Parathyroid adenoma (tissue), 2 donors: ENCODE results near the gene ANKRD42.

Experiments used
- H2AFZ ChIP-seq: fragments of 300-600 bp; sonication (generic); one replicate; pipeline ENCODE4 v1.7.0; 2017; ENCODE audit warnings: antibody characterized with exemption, mild to moderate bottlenecking
- H3K27ac ChIP-seq: fragments of 300-600 bp; sonication (generic); one replicate; pipeline ENCODE4 v1.7.0; 2017
- H3K27me3 ChIP-seq: fragments of 300-600 bp; sonication (generic); one replicate; pipeline ENCODE4 v1.7.0; 2017; ENCODE audit warnings: low read length; ENCODE audit not compliant: control insufficient read depth, insufficient read depth
- H3K36me3 ChIP-seq: fragments of 300-600 bp; sonication (generic); one replicate; pipeline ENCODE4 v1.7.0; 2017; ENCODE audit warnings: low read length; ENCODE audit not compliant: control insufficient read depth, insufficient read depth
- H3K4me1 ChIP-seq: fragments of 300-600 bp; sonication (generic); one replicate; pipeline ENCODE4 v1.7.0; 2017; ENCODE audit warnings: control low read depth
- H3K4me2 ChIP-seq: fragments of 300-600 bp; sonication (generic); one replicate; pipeline ENCODE4 v1.7.0; 2017; ENCODE audit warnings: low read length
- H3K4me3 ChIP-seq: fragments of 300-600 bp; sonication (generic); one replicate; pipeline ENCODE4 v1.7.0; 2017; ENCODE audit warnings: low read depth, low read length
- H3K79me2 ChIP-seq: fragments of 300-600 bp; sonication (generic); one replicate; pipeline ENCODE4 v1.7.0; 2017; ENCODE audit warnings: control low read depth
- H3K9ac ChIP-seq: fragments of 300-600 bp; sonication (generic); one replicate; pipeline ENCODE4 v1.7.0; 2017; ENCODE audit warnings: mild to moderate bottlenecking
- H3K9me3 ChIP-seq: fragments of 300-600 bp; sonication (generic); one replicate; pipeline ENCODE4 v1.7.0; 2017; ENCODE audit warnings: low read length; ENCODE audit not compliant: control insufficient read depth
- CTCF ChIP-seq: fragments of 300-600 bp; sonication (generic); IDR thresholded peaks from one replicate; pipeline ENCODE4 v1.7.0; 2017; ENCODE audit warnings: antibody characterized with exemption, mild to moderate bottlenecking
- donor health status: primary hyperparathyroidism.

Gene ANKRD42

GRCh38 chr11:83157594-83158356 is 35.7 kb upstream of the ANKRD42 start:
- TF ChIP-seq CTCF = no peak
- Histone ChIP-seq H3K27me3 (no peaks in the 10 kb centered on the region), H3K36me3 (no peaks in the 10 kb centered on the region), H3K79me2 (peaks cover 15% of the 10 kb centered on the region), H3K9me3 (no peaks in the 10 kb centered on the region), H2AFZ (peak overlapping the region; percentile 83), H3K4me1 (peaks cover 6% of the 10 kb centered on the region), H3K4me3 (peak overlapping the region; percentile 96), H3K4me2 (peak overlapping the region; percentile 77), H3K9ac (peak overlapping the region; percentile 98), H3K27ac (peak overlapping the region; percentile 98)

GRCh38 chr11:83158357-83158786 is 35.1 kb upstream of the ANKRD42 start:
- peaks cover 17% of the 10 kb centered on the region for H3K79me2 ChIP-seq
- no peaks in the 10 kb centered on the region for H3K9me3 ChIP-seq
- H3K9ac ChIP-seq = no peak overlapping the region
- peak overlapping the region; percentile 98 for H3K27ac ChIP-seq
- peak overlapping the region; percentile 77 for H3K4me2 ChIP-seq
- peaks cover 6% of the 10 kb centered on the region for H3K4me1 ChIP-seq
- no peak overlapping the region for H2AFZ ChIP-seq
- H3K27me3 ChIP-seq = no peaks in the 10 kb centered on the region
- peak overlapping the region; percentile 96 for H3K4me3 ChIP-seq
- no peak for TF ChIP-seq CTCF
- no peaks in the 10 kb centered on the region for H3K36me3 ChIP-seq

- H3K4me2 ChIP-seq = peak overlapping the region; percentile 77
- no peaks in the 10 kb centered on the region for H3K9me3 ChIP-seq
- no peaks in the 10 kb centered on the region for H3K36me3 ChIP-seq
- TF ChIP-seq CTCF = no peak
- peak overlapping the region; percentile 98 for H3K27ac ChIP-seq
- no peak overlapping the region for H3K9ac ChIP-seq
- no peak overlapping the region for H2AFZ ChIP-seq
- H3K79me2 ChIP-seq = peaks cover 17% of the 10 kb centered on the region
- peaks cover 6% of the 10 kb centered on the region for H3K4me1 ChIP-seq
- H3K27me3 ChIP-seq = no peaks in the 10 kb centered on the region
- peak overlapping the region; percentile 96 for H3K4me3 ChIP-seq
These were observed 34.3 kb upstream of the ANKRD42 start for GRCh38 chr11:83158965-83159901.

DNA sequence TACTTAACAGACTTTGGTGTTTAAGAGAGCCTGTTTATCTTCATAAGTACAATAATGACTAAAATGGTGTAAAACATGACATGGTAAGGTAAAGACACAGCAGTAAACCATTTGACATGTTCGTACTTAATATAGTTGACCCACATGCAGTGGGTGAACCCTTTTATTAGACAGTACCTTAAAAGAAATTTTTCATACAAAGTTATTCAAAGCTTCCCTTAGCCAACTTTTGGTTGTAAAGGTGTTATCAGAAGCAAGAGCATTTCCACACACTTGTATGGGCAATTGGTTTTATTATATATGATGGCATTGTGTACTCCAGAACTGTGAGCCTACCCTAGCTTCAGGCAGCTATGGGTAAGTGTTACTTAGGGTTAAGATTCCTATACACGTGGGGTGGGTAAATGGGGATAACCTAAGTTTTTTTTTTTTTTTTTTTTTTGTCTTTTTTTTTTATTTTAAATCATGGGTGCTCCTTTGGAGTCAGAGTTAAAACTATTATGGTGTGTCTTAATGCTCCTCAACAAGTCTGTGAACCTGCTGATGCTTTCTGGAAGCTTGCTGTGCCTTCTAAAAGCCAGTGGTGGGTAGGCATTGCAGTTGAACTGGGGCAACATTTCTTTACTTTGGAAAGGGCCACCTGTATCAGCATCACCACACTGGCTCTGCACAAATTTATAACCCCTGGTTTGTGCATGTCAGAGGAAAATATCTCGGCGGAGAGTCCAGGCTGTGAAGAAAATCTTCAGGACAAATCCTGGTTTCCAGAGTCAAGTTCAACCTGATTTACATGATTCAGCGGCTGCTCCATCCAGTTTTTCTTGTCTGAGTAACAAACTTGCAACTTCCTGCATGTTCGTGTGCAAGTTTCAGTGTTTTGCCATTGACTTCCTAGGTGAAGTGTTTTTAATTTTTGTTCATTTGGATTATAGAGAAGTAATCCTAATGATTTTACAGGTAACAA is 33.3 kb upstream of the ANKRD42 start:
- peaks cover 6% of the 10 kb centered on the region for H3K4me1 ChIP-seq
- peak overlapping the region; percentile 77 for H3K4me2 ChIP-seq
- H3K27me3 ChIP-seq = no peaks in the 10 kb centered on the region
- no peaks in the 10 kb centered on the region for H3K36me3 ChIP-seq
- TF ChIP-seq CTCF = no peak
- peaks cover 17% of the 10 kb centered on the region for H3K79me2 ChIP-seq
- H3K27ac ChIP-seq = no peak overlapping the region
- H3K9me3 ChIP-seq = no peaks in the 10 kb centered on the region
- H3K9ac ChIP-seq = no peak overlapping the region
- no peak overlapping the region for H2AFZ ChIP-seq
- H3K4me3 ChIP-seq = peak overlapping the region; percentile 96
